Breast epithelium (tissue), 3 donors: Measurements from ENCODE around the gene SMYD2.

Source experiments
- POLR2A ChIP-seq: fragments of 450-650 bp; IDR thresholded peaks from one replicate; pipeline ENCODE4 v1.6.1; 2016; ENCODE audit warnings: antibody characterized with exemption, mild to moderate bottlenecking, moderate library complexity
- TF ChIP-seq, protein P1 (sequence below), 3 donors: fragments of 450-650 bp; IDR thresholded peaks; one replicate each; pipeline ENCODE4 v1.5.1; 2016 to 2017; ENCODE audit warnings: antibody characterized with exemption in 3 of 3, mild to moderate bottlenecking in 3 of 3, moderate library complexity in 3 of 3

DNA sequence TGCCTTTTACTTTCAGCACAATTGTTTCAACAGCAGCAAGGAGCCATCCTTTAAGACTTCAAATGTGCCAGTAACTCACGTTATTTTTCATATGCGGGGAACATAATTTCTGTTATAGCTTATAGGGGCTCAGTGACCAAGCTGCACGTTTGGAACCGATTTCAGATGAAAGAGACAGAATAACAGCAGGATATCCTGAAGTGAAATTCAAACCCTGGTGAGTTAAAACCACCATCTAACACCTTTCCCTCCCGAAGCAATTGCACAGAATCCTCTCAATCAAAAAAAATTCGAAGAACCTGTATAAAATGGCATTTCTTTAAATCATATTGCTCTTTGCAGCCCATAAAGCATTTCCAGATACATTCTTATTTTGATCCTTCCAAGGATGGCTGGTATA is 6.9 kb downstream of the SMYD2 start:
- TF ChIP-seq, protein P1, sequence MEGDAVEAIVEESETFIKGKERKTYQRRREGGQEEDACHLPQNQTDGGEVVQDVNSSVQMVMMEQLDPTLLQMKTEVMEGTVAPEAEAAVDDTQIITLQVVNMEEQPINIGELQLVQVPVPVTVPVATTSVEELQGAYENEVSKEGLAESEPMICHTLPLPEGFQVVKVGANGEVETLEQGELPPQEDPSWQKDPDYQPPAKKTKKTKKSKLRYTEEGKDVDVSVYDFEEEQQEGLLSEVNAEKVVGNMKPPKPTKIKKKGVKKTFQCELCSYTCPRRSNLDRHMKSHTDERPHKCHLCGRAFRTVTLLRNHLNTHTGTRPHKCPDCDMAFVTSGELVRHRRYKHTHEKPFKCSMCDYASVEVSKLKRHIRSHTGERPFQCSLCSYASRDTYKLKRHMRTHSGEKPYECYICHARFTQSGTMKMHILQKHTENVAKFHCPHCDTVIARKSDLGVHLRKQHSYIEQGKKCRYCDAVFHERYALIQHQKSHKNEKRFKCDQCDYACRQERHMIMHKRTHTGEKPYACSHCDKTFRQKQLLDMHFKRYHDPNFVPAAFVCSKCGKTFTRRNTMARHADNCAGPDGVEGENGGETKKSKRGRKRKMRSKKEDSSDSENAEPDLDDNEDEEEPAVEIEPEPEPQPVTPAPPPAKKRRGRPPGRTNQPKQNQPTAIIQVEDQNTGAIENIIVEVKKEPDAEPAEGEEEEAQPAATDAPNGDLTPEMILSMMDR (IDR thresholded peaks at IDR 0.05), result no peak
- TF ChIP-seq POLR2A, result no peak
